Mesenchymal stem cell (in vitro differentiated cells and primary cell): ENCODE data around the gene SETDB2.

Source experiments
- DNase-seq: peaks from one replicate; pipeline ENCODE4 v3.0.0-alpha.2; 2013
- H2AFZ ChIP-seq: one replicate; pipeline ENCODE4 v1.6.1; 2013; ENCODE audit warnings: low read depth, mild to moderate bottlenecking, control low read depth, inconsistent platforms, low read length, moderate library complexity
- H2AK5ac ChIP-seq: 2 replicates; pipeline ENCODE4 v1.6.1; 2013; ENCODE audit warnings: low read length, moderate library complexity, mild to moderate bottlenecking, inconsistent platforms; ENCODE audit not compliant: severe bottlenecking
- H2BK120ac ChIP-seq: one replicate; pipeline ENCODE4 v1.6.1; 2013; ENCODE audit warnings: low read depth, mild to moderate bottlenecking, inconsistent platforms, low read length, moderate library complexity
- H2BK12ac ChIP-seq, 2 experiments: one replicate each; pipeline ENCODE4 v1.6.1; 2013; ENCODE audit warnings: inconsistent platforms in 2 of 2, low read length in 2 of 2, mild to moderate bottlenecking in 2 of 2, moderate library complexity in 2 of 2, control low read depth in 1 of 2
- H2BK15ac ChIP-seq: one replicate; pipeline ENCODE4 v1.6.1; 2013; ENCODE audit warnings: mild to moderate bottlenecking, low read depth, inconsistent platforms; ENCODE audit not compliant: poor library complexity, severe bottlenecking
- H2BK5ac ChIP-seq: 2 replicates; pipeline ENCODE4 v1.6.1; 2013; ENCODE audit warnings: low read depth, mild to moderate bottlenecking, low read length, control low read depth, inconsistent platforms; ENCODE audit not compliant: poor library complexity, severe bottlenecking
- H3K14ac ChIP-seq, 2 experiments: one replicate each; pipeline ENCODE4 v1.6.1; 2013; ENCODE audit warnings: inconsistent platforms in 2 of 2, low read length in 2 of 2, control low read depth in 1 of 2, mild to moderate bottlenecking in 1 of 2, moderate library complexity in 1 of 2
- H3K18ac ChIP-seq, 2 experiments: one replicate each; pipeline ENCODE4 v1.6.1; 2013; ENCODE audit warnings: inconsistent platforms in 2 of 2, low read length in 2 of 2, control low read depth in 1 of 2, low read depth in 1 of 2, mild to moderate bottlenecking in 1 of 2
- H3K23ac ChIP-seq, 2 experiments: one replicate each; pipeline ENCODE4 v1.6.1; 2013; ENCODE audit warnings: inconsistent platforms in 2 of 2, low read length in 2 of 2, mild to moderate bottlenecking in 2 of 2, moderate library complexity in 2 of 2, control low read depth in 1 of 2
- H3K27ac ChIP-seq: 2 replicates; pipeline ENCODE4 v1.5.1; 2013; ENCODE audit warnings: mild to moderate bottlenecking, moderate library complexity, low read length, control low read depth, inconsistent platforms; ENCODE audit not compliant: poor library complexity, severe bottlenecking
- H3K27me3 ChIP-seq, 2 experiments: 2 replicates each; pipeline versions ENCODE4 v1.6.1 to v1.7.0; 2013; ENCODE audit warnings: low read length in 2 of 2, mild to moderate bottlenecking in 2 of 2, moderate library complexity in 2 of 2, control low read depth in 1 of 2, inconsistent platforms in 1 of 2; ENCODE audit not compliant: control insufficient read depth in 1 of 2, insufficient read depth in 1 of 2
- H3K36me3 ChIP-seq, 2 experiments: 2 replicates each; pipeline versions ENCODE4 v1.6.1 to v1.7.0; 2013; ENCODE audit warnings: low read length in 2 of 2, control low read depth in 1 of 2, inconsistent platforms in 1 of 2, low read depth in 1 of 2, mild to moderate bottlenecking in 1 of 2; ENCODE audit not compliant: insufficient read depth in 2 of 2, control insufficient read depth in 1 of 2
- H3K4ac ChIP-seq, 2 experiments: one replicate each; pipeline ENCODE4 v1.6.1; 2013; ENCODE audit warnings: inconsistent platforms in 2 of 2, low read length in 2 of 2, mild to moderate bottlenecking in 2 of 2, moderate library complexity in 2 of 2, control low read depth in 1 of 2, low read depth in 1 of 2
- H3K4me1 ChIP-seq: 2 replicates; pipeline ENCODE4 v1.6.1; 2013; ENCODE audit warnings: low read depth, low read length, control low read depth; ENCODE audit not compliant: control insufficient read depth, insufficient read depth
- H3K4me2 ChIP-seq: 2 replicates; pipeline ENCODE4 v1.6.1; 2013; ENCODE audit warnings: low read length, mild to moderate bottlenecking, inconsistent platforms; ENCODE audit not compliant: poor library complexity, severe bottlenecking
- H3K4me3 ChIP-seq, 2 experiments: 2 replicates each; pipeline versions ENCODE4 v1.5.1 to v1.7.0; 2013; ENCODE audit warnings: low read length in 2 of 2, mild to moderate bottlenecking in 2 of 2, control low read depth in 1 of 2, low read depth in 1 of 2; ENCODE audit not compliant: insufficient read depth in 1 of 2
- H3K79me1 ChIP-seq: replicated peaks from 2 replicates; pipeline ENCODE4 v1.6.1; 2013; ENCODE audit warnings: mild to moderate bottlenecking, control low read depth, low read length, inconsistent platforms; ENCODE audit not compliant: poor library complexity, severe bottlenecking
- H3K9ac ChIP-seq: 2 replicates; pipeline ENCODE4 v1.7.0; 2013; ENCODE audit warnings: mild to moderate bottlenecking, low read length, moderate library complexity
- H3K9me3 ChIP-seq: 2 replicates; pipeline ENCODE4 v1.7.0; 2013; ENCODE audit warnings: mild to moderate bottlenecking, low read length; ENCODE audit not compliant: control insufficient read depth
- H4K8ac ChIP-seq: one replicate; pipeline ENCODE4 v1.6.1; 2013; ENCODE audit warnings: inconsistent platforms, mild to moderate bottlenecking, low read length, moderate library complexity
- H4K91ac ChIP-seq: one replicate; pipeline ENCODE4 v1.6.1; 2013; ENCODE audit warnings: mild to moderate bottlenecking, low read length, inconsistent platforms
- WGBS: methylation state at CpG from one replicate; pipeline ENCODE4 v1.1.7; 2013; ENCODE audit warnings: mixed read lengths; 5-methylcytosine and 5-hydroxymethylcytosine counted together

Gene SETDB2

DNA sequence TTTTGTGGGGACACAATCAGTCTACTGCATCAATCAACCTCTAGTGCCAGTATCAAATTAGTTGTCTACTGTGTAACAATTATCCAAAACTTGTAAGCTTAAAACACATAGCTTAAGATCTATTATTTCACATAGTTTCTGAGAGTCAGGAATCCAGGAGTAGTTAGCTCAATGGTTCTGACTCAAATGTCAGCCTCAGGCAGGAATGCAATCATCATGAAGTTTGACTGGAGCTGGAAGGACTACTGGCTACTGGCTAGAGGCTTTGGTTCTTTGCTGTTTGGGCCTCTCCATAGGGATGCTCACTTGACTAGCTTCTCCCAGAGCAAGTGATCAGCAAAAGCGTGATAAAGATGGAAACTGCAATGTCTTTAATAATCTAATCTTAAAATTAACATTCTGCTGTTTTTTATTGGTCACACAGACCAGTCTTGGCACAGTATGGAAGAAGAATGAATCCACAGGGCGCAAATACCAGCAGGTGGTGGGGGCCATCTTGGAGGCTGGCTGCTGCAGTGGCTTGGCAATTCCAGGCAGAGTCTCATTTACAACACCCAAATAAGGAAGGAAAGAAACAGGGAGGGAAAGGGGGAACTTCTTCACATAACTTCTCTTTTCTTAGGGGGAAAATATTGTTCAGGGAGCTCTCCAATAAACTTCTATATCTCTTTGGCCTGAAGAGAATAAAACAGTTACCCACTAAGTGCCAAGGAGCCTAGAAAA is 15.9 kb upstream of the SETDB2 start:
- no peaks in the 10 kb centered on the region for H3K79me1 ChIP-seq
- no peak overlapping the region for H3K23ac ChIP-seq
- H2BK12ac ChIP-seq: no peak overlapping the region
- no peak overlapping the region for H2BK120ac ChIP-seq
- H3K27me3 ChIP-seq: no peaks in the 10 kb centered on the region
- no peak overlapping the region for H3K14ac ChIP-seq
- no peak overlapping the region for H2AK5ac ChIP-seq
- no peak overlapping the region for H3K27ac ChIP-seq
- no peak overlapping the region for H3K9ac ChIP-seq
- DNase-seq: no peak
- no peak overlapping the region for H4K8ac ChIP-seq
- H3K18ac ChIP-seq: no peak overlapping the region
- no peak overlapping the region for H3K4ac ChIP-seq
- H3K4me2 ChIP-seq: no peak overlapping the region
- 100% methylated on average over 1 of the region's 2 CpGs for WGBS
- no peaks in the 10 kb centered on the region for H3K4me1 ChIP-seq
- no peak overlapping the region for H2BK5ac ChIP-seq
- no peak overlapping the region for H3K4me3 ChIP-seq
- H2BK15ac ChIP-seq: no peak overlapping the region
- H2AFZ ChIP-seq: no peak overlapping the region
- no peaks in the 10 kb centered on the region for H3K9me3 ChIP-seq
- no peak overlapping the region for H4K91ac ChIP-seq
- H3K36me3 ChIP-seq: peaks cover 3 to 38% of the 10 kb centered on the region in 2 experiments

DNA sequence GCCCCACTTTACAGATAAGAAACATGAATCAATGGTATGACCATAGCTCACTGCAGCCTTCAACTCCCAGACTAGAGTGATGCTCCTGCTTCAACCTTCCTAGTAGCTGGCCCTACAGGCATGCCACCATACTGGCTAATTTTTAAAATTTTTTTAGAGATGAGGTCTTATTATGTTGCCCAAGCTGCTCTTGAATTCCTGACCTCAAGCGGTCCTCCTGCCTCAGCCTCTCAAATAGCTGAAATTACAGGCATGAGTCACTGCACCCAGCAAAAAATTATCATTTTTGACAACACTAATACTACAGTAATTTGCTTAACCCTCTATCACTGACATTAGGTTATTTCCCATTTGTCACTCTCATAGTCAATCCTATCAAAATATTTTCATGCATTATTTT is 15.0 kb upstream of the SETDB2 start:
- no peaks in the 10 kb centered on the region for H3K27me3 ChIP-seq
- H4K91ac ChIP-seq: no peak overlapping the region
- no peak overlapping the region for H2BK15ac ChIP-seq
- H3K79me1 ChIP-seq: no peaks in the 10 kb centered on the region
- no peak overlapping the region for H3K4me3 ChIP-seq
- WGBS: 94% methylated on average over 1 of the region's 1 CpG
- H2AFZ ChIP-seq: no peak overlapping the region
- no peak for DNase-seq
- H3K36me3 ChIP-seq: peaks cover 3 to 46% of the 10 kb centered on the region in 2 experiments
- H3K4me2 ChIP-seq: no peak overlapping the region
- H2BK5ac ChIP-seq: no peak overlapping the region
- H3K4me1 ChIP-seq: no peaks in the 10 kb centered on the region
- no peak overlapping the region for H3K23ac ChIP-seq
- no peak overlapping the region for H2AK5ac ChIP-seq
- no peak overlapping the region for H2BK120ac ChIP-seq
- H3K18ac ChIP-seq: no peak overlapping the region
- no peak overlapping the region for H2BK12ac ChIP-seq
- no peak overlapping the region for H3K14ac ChIP-seq
- H3K4ac ChIP-seq: no peak overlapping the region
- no peak overlapping the region for H4K8ac ChIP-seq
- H3K9ac ChIP-seq: no peak overlapping the region
- H3K27ac ChIP-seq: no peak overlapping the region
- H3K9me3 ChIP-seq: no peaks in the 10 kb centered on the region

DNA sequence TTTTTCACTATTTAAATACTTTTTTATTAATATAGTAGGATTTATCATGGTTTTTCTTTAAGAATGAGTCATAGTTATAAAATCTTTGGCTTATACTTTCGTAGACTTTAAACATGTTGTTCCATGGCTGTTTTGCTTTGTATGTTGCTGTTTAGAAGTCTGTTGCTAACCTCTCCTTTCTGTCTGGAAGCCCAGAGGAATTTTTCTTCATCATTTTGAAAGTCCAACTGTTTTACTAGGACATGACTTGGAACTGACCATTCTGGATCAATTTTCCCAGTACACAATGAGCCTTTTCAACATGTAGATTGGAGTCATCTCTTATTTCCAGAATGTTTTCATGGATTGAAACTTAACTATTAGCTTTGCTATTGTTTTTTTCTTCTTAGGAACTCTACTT is 8.1 kb upstream of the SETDB2 start:
- Histone ChIP-seq H4K8ac (no peak overlapping the region), H2BK5ac (no peak overlapping the region), H2BK120ac (no peak overlapping the region), H3K14ac (no peak overlapping the region), H2BK12ac (no peak overlapping the region), H2AFZ (no peak overlapping the region), H3K4ac (no peak overlapping the region), H3K79me1 (no peaks in the 10 kb centered on the region), H2BK15ac (no peak overlapping the region), H2AK5ac (no peak overlapping the region), H3K4me1 (no peaks in the 10 kb centered on the region), H4K91ac (no peak overlapping the region), H3K18ac (no peak overlapping the region), H3K4me3 (peak overlapping the region in 1 of 2 experiments; percentile 45), H3K4me2 (no peak overlapping the region), H3K36me3 (peaks cover 0 to 28% of the 10 kb centered on the region in 2 experiments), H3K9me3 (no peaks in the 10 kb centered on the region), H3K9ac (peak overlapping the region; percentile 78), H3K27ac (no peak overlapping the region), H3K23ac (no peak overlapping the region), H3K27me3 (no peaks in the 10 kb centered on the region)
- WGBS: no CpG with 5 or more reads among the region's 1 CpG
- DNase-seq: no peak

DNA sequence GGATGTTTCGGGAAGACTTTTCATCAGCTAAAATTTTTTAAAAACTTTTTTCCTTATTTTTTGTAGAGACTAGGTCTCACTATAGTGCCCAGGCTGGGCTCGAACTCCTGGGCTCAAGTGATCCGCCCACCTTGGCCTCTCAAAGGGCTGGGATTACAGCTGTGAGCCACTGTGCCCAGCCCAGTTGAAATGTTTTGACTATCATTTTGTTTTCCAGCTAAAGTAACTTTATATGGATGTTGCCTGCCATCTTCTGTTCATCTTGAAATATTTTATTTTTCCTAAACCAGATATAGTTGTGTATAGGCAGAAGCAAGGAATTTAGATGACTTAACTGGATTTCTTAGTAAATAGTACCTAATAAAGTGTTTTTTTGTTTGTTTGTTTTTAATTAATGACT is 7.2 kb upstream of the SETDB2 start:
- Histone ChIP-seq H3K27ac (no peak overlapping the region), H3K9me3 (no peaks in the 10 kb centered on the region), H4K8ac (no peak overlapping the region), H3K36me3 (peaks cover 0 to 30% of the 10 kb centered on the region in 2 experiments), H4K91ac (no peak overlapping the region), H2BK15ac (no peak overlapping the region), H3K23ac (no peak overlapping the region), H3K4me2 (no peak overlapping the region), H3K27me3 (no peaks in the 10 kb centered on the region), H2AK5ac (no peak overlapping the region), H3K4me3 (no peak overlapping the region), H3K9ac (peak overlapping the region; percentile 78), H2AFZ (no peak overlapping the region), H3K18ac (no peak overlapping the region), H3K14ac (no peak overlapping the region), H3K4me1 (no peaks in the 10 kb centered on the region), H2BK5ac (no peak overlapping the region), H3K4ac (no peak overlapping the region), H2BK120ac (no peak overlapping the region), H2BK12ac (no peak overlapping the region), H3K79me1 (no peaks in the 10 kb centered on the region)
- 64% methylated on average over 2 of the region's 3 CpGs for WGBS
- DNase-seq: peak; percentile 43
